HepG2 (cell line): Measurements from ENCODE around the gene ZNF320. TPM values are rescaled to one million over a fixed set of nuclear protein-coding genes. Genes with fewer than 3 reads are reported as not detected.

ENCODE experiments used
- ATAC-seq: fragments of 200-7000 bp; cut with Tn5 transposase; 3 replicates; pipeline ENCODE4 v1.9.1; 2020; ENCODE audit warnings: mild to moderate bottlenecking, moderate library complexity
- BruUV-seq: library from RNA; stranded (reverse); fragments of 400-500 nt; replicated peaks from 2 replicates; lab custom pipeline; 2021; lab: Mats Ljungman, UMichigan
- CTCF ChIA-PET: fragments of 300-600 bp; formaldehyde crosslinking; extraction: SDS; loops from one replicate; lab custom pipeline; 2021; ENCODE audit warnings: low total read pairs, inconsistent platforms, low intra/inter-chr PET ratio; lab: Yijun Ruan, JAX
- POLR2A ChIA-PET: fragments of 350-600 bp; sonication (Branson Sonifier 250); formaldehyde crosslinking; loops from one replicate; lab custom pipeline; 2020; ENCODE audit warnings: antibody characterized with exemption, inconsistent platforms; lab: Yijun Ruan, JAX
- DNase-seq: peaks from one replicate; pipeline ENCODE4 v3.0.0-alpha.2; 2015; ENCODE audit warnings: low spot score
- FAIRE-seq: peaks from 3 replicates; lab custom pipeline; 2011; peaks lifted over from hg19 to GRCh38; lab: Jason Lieb, UNC
- H2AFZ ChIP-seq: one replicate; pipeline ENCODE4 v1.6.1; 2011; ENCODE audit warnings: low read length, inconsistent platforms
- H3K27ac ChIP-seq: fragments of 300-600 bp; 3 replicates; pipeline ENCODE4 v1.8.0; 2011; ENCODE audit warnings: mixed run types, mild to moderate bottlenecking, mixed read lengths, low read length, inconsistent platforms; ENCODE audit not compliant: insufficient read depth; ENCODE audit errors: extremely low read length
- H3K27me3 ChIP-seq, 2 experiments: fragments of 200-600 bp in 1 of 2; 2 replicates in 1 of 2; 3 replicates in 1 of 2; pipeline versions ENCODE4 v1.6.0 to v1.8.0; 2011; ENCODE audit warnings: low read length in 2 of 2, mild to moderate bottlenecking in 2 of 2, moderate library complexity in 2 of 2, inconsistent platforms in 1 of 2; ENCODE audit not compliant: insufficient read depth in 2 of 2, control insufficient read depth in 1 of 2
- H3K36me3 ChIP-seq, 2 experiments: fragments of 200-600 bp in 1 of 2; replicated peaks in 1 of 2; 2 replicates in 1 of 2; 3 replicates in 1 of 2; pipeline versions ENCODE4 v1.5.1 to v1.8.0; 2011; ENCODE audit warnings: low read length in 2 of 2, inconsistent platforms in 1 of 2; ENCODE audit not compliant: insufficient read depth in 2 of 2, control insufficient read depth in 1 of 2
- H3K4me1 ChIP-seq: 2 replicates; pipeline ENCODE4 v1.5.1; 2012; ENCODE audit warnings: low read length, inconsistent platforms; ENCODE audit not compliant: insufficient read depth
- H3K4me2 ChIP-seq: 2 replicates; pipeline ENCODE4 v1.6.0; 2011; ENCODE audit warnings: low read depth, low read length, inconsistent platforms
- H3K4me3 ChIP-seq, 3 experiments: fragments of 200-600 bp in 1 of 3; sonication (generic), shearing (Covaris generic) in 1 of 3; replicated peaks in 1 of 3; 2 replicates each; pipeline ENCODE4 v1.5.1; 2011 to 2016; ENCODE audit warnings: low read length in 3 of 3, inconsistent platforms in 2 of 3, low read depth in 2 of 3, mild to moderate bottlenecking in 2 of 3, control low read depth in 1 of 3, mixed read lengths in 1 of 3; ENCODE audit not compliant: insufficient read depth in 1 of 3
- H3K79me2 ChIP-seq: one replicate; pipeline ENCODE4 v1.6.1; 2011; ENCODE audit warnings: low read length, inconsistent platforms; ENCODE audit not compliant: insufficient read depth
- H3K9ac ChIP-seq: 2 replicates; pipeline ENCODE4 v1.6.0; 2011; ENCODE audit warnings: mild to moderate bottlenecking, low read depth, low read length, inconsistent platforms; ENCODE audit not compliant: insufficient read depth
- H3K9me3 ChIP-seq: 2 replicates; pipeline ENCODE4 v1.5.1; 2012; ENCODE audit warnings: mild to moderate bottlenecking, low read length
- H4K20me1 ChIP-seq: 2 replicates; pipeline ENCODE4 v1.6.0; 2011; ENCODE audit warnings: inconsistent platforms, mild to moderate bottlenecking, low read length, moderate library complexity; ENCODE audit not compliant: insufficient read depth
- ARID4A ChIP-seq: sonication (generic); formaldehyde crosslinking; IDR thresholded peaks from 2 replicates; pipeline ENCODE4 v1.5.0; 2020; ENCODE audit warnings: mild to moderate bottlenecking, missing genetic modification reagents, borderline replicate concordance
- BRF2 ChIP-seq: sonication (generic); formaldehyde crosslinking; IDR thresholded peaks from 2 replicates; pipeline ENCODE4 v1.8.1; 2022; ENCODE audit warnings: mild to moderate bottlenecking, missing genetic modification reagents
- ISX ChIP-seq: sonication (generic); formaldehyde crosslinking; conservative IDR thresholded peaks from 2 replicates; pipeline ENCODE4 v1.5.0; 2020; ENCODE audit warnings: missing genetic modification reagents
- MIER3 ChIP-seq: IDR thresholded peaks from 2 replicates; pipeline ENCODE4 v1.6.1; 2016; ENCODE audit warnings: missing compliant biosample characterization, borderline replicate concordance
- NFKBIZ ChIP-seq: IDR thresholded peaks from 2 replicates; pipeline ENCODE4 v1.6.1; 2018; ENCODE audit warnings: missing genetic modification reagents, missing compliant biosample characterization
- PBX3 ChIP-seq: sonication (generic); formaldehyde crosslinking; IDR thresholded peaks from 2 replicates; pipeline ENCODE4 v1.8.1; 2023; ENCODE audit warnings: missing genetic modification reagents, inconsistent platforms, borderline replicate concordance
- PLRG1 ChIP-seq: fragments of 450-650 bp; conservative IDR thresholded peaks from 2 replicates; pipeline ENCODE4 v1.6.1; 2016
- POLR2A ChIP-seq, 2 experiments: IDR thresholded peaks; 2 replicates each; pipeline ENCODE4 v1.6.1; 2011; ENCODE audit warnings: low read depth in 2 of 2, low read length in 2 of 2, mild to moderate bottlenecking in 1 of 2, moderate library complexity in 1 of 2; ENCODE audit not compliant: insufficient read depth in 1 of 2
- SSRP1 ChIP-seq: IDR thresholded peaks from 2 replicates; pipeline ENCODE4 v1.6.1; 2016; ENCODE audit warnings: control low read depth
- ZNF10 ChIP-seq: sonication (generic); formaldehyde crosslinking; IDR thresholded peaks from 2 replicates; pipeline ENCODE4 v1.4.0; 2020; ENCODE audit warnings: mild to moderate bottlenecking, low read depth, missing genetic modification reagents, borderline replicate concordance
- ZNF180 ChIP-seq: sonication (generic); formaldehyde crosslinking; IDR thresholded peaks from 2 replicates; pipeline ENCODE4 v1.4.0; 2020; ENCODE audit warnings: low read depth, missing genetic modification reagents, borderline replicate concordance
- ZNF501 ChIP-seq: sonication (generic); formaldehyde crosslinking; IDR thresholded peaks from 2 replicates; pipeline ENCODE4 v1.5.1; 2020; ENCODE audit warnings: mild to moderate bottlenecking, moderate library complexity, missing genetic modification reagents
- ZNF547 ChIP-seq: sonication (generic); formaldehyde crosslinking; IDR thresholded peaks from 2 replicates; pipeline ENCODE4 v1.5.1; 2020; ENCODE audit warnings: mild to moderate bottlenecking, missing genetic modification reagents
- ZNF572 ChIP-seq: sonication (generic); formaldehyde crosslinking; IDR thresholded peaks from 2 replicates; pipeline ENCODE4 v1.5.1; 2020; ENCODE audit warnings: mild to moderate bottlenecking, missing genetic modification reagents
- ZNF710 ChIP-seq: sonication (generic); formaldehyde crosslinking; IDR thresholded peaks from 2 replicates; pipeline ENCODE4 v1.5.0; 2020; ENCODE audit warnings: mild to moderate bottlenecking, missing genetic modification reagents, borderline replicate concordance
- WGBS: methylation state at CpG from one replicate; pipeline ENCODE4 v1.1.6; 2017; ENCODE audit warnings: low lambda C conversion rate; 5-methylcytosine and 5-hydroxymethylcytosine counted together
- in situ Hi-C: cut with HindIII; loops from 2 replicates; pipeline ENCODE4 v1.10.0; 2017; ENCODE audit warnings: low pct_unique_long_range_greater_than_20kb; ENCODE audit not compliant: extremely low pct_ligation_motif_present
- intact Hi-C: fragments of 100-400 bp; cut with micrococcal nuclease; formaldehyde crosslinking; loops from one replicate; pipeline ENCODE4 v1.10.0; 2022; ENCODE audit not compliant: unreplicated experiment
- polyA plus RNA-seq, 8 experiments: library from polyadenylated mRNA; depleted of rRNA in 3 of 8; stranded (reverse) in 7 of 8; unstranded in 1 of 8; fragments of >200 nt; fragmentation: Illumina TruSeq in 4 of 8; extraction: Trizol in 4 of 8; gene quantifications; 2 replicates each; pipeline versions ENCODE4 v1.2.1 to v1.2.3, GENCODE V29; 2011 to 2016; ENCODE audit warnings: low read depth in 4 of 8, missing spikeins in 1 of 8, mixed read lengths in 1 of 8; ENCODE audit not compliant: insufficient read depth in 1 of 8
- total RNA-seq, 5 experiments: library from RNA; depleted of rRNA; stranded (reverse); fragments of >200 nt; fragmentation: Illumina TruSeq; extraction: Trizol; gene quantifications; 2 replicates each; pipeline ENCODE4 v1.2.3, GENCODE V29; 2016; ENCODE audit warnings: low read depth in 1 of 5

The ZNF320 gene
- total and polyA plus RNA-seq, 2 of the 13 experiments (the other 11 are each of a cell fraction or from before 2014, with no cell fraction given): 0.49 TPM; not detected in 1

GRCh38 chr19:52922841-52923777 lies 25.7 kb upstream of the ZNF320 start, which contains the start of gene ZNF888:
ZNF888 (minus strand) TSS chr19:52923428; CDS start chr19:52917873, 5,555 bp downstream.
- peaks cover 17% of the 10 kb centered on the region for H3K4me1 ChIP-seq
- H3K9ac ChIP-seq: peak within 1 kb of the TSS; percentile 84
- in situ Hi-C loops (no loop called here), intact Hi-C loops (loop anchor here (2.0 kb wide), 1 partner anchor 40 kb away; the partner anchor contains the start of gene ZNF816)
- H3K79me2 ChIP-seq: no peaks in the 10 kb centered on the region
- no peaks in the 10 kb centered on the region for H4K20me1 ChIP-seq
- WGBS: 8% methylated on average over 37 of the region's 55 CpGs
- DNase-seq (peak; percentile 69), FAIRE-seq (peak; percentile 23), ATAC-seq (peak; percentile 97)
- H3K27ac ChIP-seq: peak within 1 kb of the TSS; percentile 81
- H3K4me2 ChIP-seq: peak within 1 kb of the TSS; percentile 83
- no peaks in the 10 kb centered on the region for H3K27me3 ChIP-seq
- peaks cover 1 to 5% of the 10 kb centered on the region in 2 experiments; a peak in 1 of 5 replicates for H3K36me3 ChIP-seq
- CTCF ChIA-PET: no interaction called here
- peak within 1 kb of the TSS; percentile 71 for H2AFZ ChIP-seq
- H3K4me3 ChIP-seq: peak within 1 kb of the TSS; percentile 67 to 83 (median 80)
- no peaks in the 10 kb centered on the region for H3K9me3 ChIP-seq
- TSS peak; percentile 78 for BruUV-seq
- POLR2A ChIA-PET: no interaction called here
- TF ChIP-seq ZNF501 (peak; percentile 29; the same call in 1 of the 2 replicates), NFKBIZ (CRISPR knock-in tag) (0 out of 2 replicates have a peak, but pooled peaks have one; percentile 37), ZNF572 (CRISPR knock-in tag) (no peak), ZNF710 (CRISPR knock-in tag) (no peak), SSRP1 (CRISPR knock-in tag) (no peak), ZNF547 (no peak), POLR2A (IDR thresholded peaks at IDR 0.05; ENCODE audit: insufficient read depth in 1 of 2, low read depth in 2 of 2, low read length in 2 of 2) (peak; percentile 72 to 83), PBX3 (CRISPR knock-in tag) (no peak), ARID4A (peak; percentile 76; the same call in 1 of the 2 replicates), ZNF180 (CRISPR knock-in tag) (no peak), PLRG1 (no peak), ZNF10 (CRISPR knock-in tag) (no peak), MIER3 (CRISPR knock-in tag) (no peak), BRF2 (CRISPR knock-in tag) (no peak), ISX (CRISPR knock-in tag) (0 out of 2 replicates have a peak, but pooled peaks have one; percentile 42)
